Stimulated activated CD8-positive, alpha-beta memory T cell treated with anti-CD3 and anti-CD28 coated beads, Interleukin-12 subunit alpha, Interleukin-12 subunit beta, amount 100 ng/mL, for 24 hours (primary cell): ENCODE results near the gene PBX3.
"Not testable (repeated sequence)": the region's sequence is repeated elsewhere in the genome, so short reads cannot be mapped to it uniquely, and the experiment has no call there.

ENCODE experiments used
- DNase-seq: peaks from one replicate; pipeline ENCODE4 v3.0.0-alpha.2; 2020; ENCODE audit errors: extremely low read depth

PBX3 gene

DNA sequence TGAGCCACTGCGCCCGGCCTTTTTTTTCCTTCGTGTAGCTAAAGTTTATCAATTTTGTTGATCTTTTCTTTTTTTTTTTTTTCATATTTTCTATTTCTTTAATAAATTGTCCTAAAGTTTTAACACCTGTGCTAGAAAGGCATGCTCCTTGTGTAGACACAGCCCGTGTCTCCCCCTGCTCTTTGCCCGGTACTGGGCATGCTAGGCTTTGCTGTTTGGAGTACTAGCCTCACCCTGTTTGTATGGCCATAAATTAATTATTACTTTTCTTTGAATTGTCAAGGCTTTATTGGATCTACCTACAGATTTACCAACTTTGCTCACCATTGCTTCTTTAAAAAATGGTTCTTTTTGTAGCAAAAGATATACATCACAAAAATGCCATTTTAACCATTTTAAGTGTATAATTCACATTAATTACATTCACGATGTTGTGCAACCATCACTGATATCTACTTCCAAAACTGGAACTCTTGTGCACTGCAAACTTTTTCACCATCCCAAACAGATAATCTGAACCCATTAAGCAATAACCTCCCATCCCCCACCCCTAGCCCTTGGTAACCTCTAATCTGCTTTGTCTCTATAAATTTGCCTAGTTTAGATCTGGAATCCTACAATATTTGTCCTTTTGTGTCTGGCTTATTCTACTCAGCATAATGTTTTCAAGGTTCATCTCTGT lies 31.5 kb downstream of the PBX3 start:
- DNase-seq: not testable (repeated sequence)

DNA sequence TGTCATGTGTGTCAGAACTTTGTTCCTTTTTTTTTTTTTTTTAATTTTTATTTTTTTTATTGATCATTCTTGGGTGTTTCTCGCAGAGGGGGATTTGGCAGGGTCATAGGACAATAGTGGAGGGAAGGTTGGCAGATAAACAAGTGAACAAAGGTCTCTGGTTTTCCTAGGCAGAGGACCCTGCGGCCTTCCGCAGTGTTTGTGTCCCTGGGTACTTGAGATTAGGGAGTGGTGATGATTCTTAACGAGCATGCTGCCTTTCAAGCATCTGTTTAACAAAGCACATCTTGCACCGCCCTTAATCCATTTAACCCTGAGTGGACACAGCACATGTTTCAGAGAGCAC lies 32.0 kb downstream of the PBX3 start:
- not testable (repeated sequence) for DNase-seq

DNA sequence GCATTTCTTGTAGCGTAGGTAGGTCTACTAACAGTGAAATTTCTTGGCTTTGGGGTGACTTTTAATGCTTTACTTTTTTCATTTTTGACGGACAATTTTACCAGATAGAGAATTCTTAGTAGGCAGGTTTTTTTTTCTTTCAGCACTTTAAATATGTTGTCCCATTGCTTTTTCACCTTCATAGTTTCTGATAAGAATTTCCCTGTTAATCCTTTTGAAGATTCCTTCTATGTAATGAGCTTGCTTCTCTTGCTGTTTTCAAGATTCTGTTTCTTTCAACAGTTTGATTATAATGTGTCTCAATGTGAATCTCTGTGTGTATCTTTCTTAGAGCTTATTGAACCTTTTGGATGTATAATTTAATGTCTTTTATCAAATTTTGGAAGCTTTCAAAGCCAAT lies 35.5 kb downstream of the PBX3 start:
- no peak for DNase-seq

DNA sequence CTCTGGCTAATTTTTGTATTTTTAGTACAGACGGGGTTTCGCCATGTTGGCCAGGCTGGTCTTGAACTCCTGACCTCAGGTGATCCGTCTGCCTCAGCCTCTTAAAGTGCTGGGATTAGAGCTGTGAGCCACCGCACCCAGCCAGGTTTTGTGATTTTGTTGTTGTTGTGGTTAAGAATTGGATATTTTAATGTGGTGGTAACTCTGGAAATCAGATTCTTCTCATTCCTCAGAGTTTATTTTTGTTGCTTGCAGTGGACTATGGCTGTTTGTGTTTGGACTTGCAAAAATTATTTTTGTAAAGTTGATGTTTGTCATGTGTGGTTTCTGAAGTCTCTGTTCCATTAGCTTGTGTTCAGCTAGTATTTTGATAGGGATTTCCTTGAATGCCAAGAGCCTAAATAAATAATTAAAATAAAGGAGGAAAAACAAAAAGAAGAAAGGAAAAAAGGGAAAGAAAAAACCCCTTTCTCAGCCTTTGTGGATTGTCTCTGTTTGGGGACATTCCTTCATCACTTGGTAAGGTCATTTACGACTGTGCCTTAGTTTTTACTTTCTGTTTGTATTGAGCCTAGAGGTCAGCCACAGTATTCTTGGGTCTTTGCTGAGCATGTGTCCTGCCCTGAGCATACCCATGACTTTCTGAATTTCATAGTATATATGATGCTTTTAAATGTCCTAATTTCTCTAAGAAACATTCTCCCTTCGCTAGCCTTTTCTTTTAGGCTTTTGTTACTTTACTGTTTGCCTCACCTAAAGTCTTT lies 37.3 kb downstream of the PBX3 start:
- DNase-seq: no peak

DNA sequence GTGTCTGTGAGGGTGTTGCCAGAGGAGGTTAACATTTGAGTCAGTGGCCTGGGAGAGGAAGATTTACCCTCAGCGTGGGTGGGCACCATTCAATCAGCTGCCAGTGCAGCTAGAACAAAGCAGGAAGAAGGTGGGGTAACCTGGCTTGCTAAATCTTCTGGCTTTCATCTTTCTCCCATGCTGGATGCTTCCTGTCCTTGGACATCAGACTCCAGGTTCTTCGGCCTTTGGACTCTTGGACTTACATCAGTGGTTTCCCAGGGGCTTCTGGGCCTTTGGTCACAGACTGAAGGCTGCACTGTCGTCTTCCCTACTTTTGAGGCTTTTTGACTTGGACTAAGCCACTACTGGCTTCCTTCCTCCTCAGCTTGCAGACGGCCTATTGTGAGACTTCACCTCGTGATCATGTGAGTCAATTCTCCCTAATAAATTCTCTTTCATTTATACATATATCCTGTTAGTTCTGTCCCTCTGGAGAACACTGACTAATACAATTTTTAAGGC lies 38.1 kb downstream of the PBX3 start:
- no peak for DNase-seq

DNA sequence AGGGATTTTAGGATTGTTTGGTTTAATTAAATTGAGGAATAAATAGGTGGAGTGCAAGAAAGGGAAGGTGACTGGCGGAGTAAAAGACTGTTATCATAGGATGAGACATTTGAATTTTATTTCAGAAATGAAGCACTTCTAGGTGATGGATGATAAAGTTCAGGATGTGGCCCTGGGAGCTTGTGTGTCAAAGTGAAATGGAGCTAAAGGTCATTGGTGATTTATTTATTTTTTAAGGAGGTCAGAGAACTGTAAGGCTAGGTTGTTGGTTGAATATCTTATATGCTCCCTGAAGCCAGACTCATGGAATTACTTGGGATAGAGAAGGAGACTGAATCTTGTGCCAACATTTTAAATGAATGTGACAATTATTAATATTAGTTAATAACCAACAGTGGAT lies 40.5 kb downstream of the PBX3 start:
- no peak for DNase-seq

DNA sequence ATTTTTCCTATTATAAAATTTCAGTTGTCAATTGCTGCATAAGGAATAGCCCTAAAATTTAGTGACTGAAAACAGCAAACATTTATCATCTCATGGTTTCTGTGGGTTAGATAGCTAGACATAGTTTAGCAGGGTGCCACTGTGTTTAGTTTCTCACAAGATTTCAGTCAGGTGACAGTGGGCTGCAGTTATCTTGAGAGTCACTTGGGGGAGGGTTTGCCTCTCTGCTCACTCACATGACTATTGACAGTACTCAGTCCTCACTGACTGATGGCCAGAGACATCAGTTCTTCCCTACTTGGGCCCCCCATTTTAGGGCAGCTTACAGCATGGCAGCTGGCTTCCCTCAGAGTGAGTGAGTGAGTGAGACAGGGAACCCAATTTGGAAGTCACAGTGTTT lies 42.0 kb downstream of the PBX3 start:
- no peak for DNase-seq

DNA sequence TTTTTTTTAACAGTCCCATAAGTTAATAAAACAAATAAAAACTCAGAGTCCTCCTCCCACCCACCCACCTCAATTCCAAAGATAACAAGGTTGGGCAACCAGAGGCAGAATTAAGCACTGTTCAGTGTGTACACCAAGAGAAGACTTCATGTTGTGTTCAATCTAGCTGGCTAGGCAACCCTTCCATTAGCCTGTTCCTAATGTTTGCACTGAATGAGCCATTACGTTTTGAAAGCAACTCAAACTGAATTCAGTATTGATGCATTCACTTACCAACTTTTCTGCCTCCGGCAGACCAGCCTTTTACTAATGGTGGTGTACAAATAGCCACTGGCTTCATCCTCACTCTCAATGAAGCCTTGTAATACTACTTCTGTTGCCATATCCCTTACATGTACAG lies 47.5 kb downstream of the PBX3 start:
- DNase-seq: no peak

DNA sequence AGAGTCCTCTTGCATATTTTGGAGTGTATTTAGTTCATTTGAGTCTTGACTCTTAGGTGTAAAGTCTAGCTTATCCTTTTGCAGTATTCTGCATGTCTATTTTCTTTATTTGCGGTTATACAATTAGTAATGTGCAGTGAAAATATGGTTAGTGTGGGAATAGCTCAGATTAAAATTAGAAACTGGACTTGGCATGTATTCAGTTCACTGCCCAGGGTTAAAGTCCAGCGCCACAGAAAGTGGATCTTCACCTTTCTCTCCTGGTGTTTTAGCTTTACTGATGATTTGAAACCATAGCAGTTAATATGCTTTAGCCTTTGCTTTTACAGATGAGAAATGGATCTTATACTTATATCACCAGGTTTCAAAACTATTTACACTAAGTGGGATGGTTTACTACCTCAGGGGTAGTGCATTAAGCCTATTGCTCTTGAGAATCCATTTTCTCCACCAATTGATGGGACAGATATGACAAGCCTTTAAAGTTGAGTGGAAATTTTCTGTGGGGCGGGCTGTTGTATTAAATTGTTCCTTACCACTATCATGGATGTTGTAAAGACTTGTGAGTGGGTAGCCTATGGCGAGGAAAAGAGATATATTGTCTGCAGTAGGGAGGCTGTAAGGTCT lies 48.9 kb downstream of the PBX3 start:
- no peak for DNase-seq

DNA sequence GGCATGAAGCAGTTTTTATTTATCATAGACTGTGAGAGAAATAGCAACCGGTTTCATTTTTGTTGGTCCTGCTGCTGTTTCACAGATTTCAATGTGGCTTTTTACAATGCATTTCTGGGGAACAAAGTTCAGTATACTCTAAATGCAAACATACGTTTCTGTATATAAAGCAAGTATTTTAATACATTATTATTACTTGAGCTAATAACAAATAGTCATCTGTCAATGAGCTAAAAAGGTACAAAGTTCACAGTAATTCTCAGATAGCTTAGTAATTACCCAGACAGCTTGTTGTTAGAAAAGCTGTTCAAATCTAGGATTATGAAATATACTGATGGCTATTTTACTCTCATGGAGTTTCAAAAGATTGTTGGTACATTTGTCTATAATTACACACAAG lies 50.8 kb downstream of the PBX3 start:
- no peak for DNase-seq

DNA sequence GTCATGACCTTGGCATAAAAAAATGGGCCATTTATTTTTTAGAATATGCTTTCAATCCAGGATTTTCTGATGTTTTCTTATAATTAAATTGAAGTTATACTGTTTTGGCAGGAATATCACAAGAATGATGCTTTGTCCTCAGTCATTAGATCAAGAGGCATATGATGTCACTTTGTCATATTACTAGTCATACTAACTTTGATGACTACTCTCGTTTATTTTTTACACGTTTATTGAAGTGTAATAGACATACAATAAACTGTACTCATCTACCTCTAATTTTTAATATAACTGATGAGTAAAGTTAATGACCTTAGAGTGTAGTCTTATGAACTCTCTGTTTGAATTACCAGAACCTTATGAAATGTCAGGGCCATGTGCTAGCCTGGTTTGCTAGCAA lies 56.4 kb downstream of the PBX3 start:
- DNase-seq: no peak

DNA sequence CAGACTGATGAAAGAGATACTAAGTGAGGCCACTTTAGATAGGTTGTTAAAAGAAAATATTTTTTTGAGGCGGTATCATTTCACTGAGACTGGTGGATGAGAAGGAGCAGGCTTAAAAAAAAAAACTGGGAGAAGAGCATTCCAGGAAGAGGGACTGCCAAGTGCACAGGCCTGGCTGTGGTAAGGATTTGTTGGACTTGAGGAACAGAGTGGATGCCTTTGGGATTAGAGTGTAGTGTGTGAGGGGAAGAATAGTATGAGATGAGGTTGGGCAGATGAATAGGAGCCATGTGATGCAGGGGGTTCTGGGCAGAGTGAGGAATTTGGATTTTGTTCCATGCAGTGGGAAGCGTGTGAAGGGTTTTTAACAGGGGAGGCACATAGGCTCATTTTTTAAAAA lies 57.9 kb downstream of the PBX3 start:
- no peak for DNase-seq

DNA sequence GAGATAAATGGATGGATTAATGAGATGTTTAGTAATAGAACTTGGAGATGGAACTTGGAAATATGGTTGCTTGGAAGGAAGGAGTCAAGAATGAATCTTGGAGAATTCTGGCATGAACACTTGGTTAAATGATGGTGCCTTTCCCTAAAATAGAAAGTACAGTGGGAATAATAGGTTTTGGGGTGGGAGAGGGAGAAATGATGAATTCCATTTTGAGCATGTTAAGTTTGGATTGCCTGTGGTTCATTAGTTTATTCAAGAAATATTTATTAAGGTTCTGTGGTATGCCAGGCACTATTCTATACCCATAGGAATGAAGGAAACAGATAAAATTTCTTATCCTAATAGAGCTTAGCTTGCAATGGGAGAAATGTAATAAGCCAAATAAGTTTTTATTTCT lies 58.4 kb downstream of the PBX3 start:
- no peak for DNase-seq

DNA sequence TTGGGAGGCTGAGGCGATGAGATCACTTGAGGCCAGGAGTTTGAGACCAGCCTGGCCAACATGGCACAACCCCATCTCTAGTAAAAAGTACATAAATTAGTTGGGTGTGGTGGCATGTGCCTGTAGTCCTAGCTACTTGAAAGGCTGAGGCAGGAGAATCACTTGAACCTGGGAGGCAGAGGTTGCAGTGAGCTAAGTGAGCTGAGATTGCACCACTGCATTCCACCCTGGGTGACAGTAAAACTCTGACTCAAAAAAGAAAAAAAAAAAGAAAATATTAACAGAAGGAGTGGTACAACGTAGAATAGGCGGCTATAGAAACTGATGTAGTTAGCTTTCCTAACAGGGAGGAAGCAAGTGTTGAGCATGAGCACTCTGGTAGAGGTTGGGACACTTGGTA lies 59.9 kb downstream of the PBX3 start:
- no peak for DNase-seq

DNA sequence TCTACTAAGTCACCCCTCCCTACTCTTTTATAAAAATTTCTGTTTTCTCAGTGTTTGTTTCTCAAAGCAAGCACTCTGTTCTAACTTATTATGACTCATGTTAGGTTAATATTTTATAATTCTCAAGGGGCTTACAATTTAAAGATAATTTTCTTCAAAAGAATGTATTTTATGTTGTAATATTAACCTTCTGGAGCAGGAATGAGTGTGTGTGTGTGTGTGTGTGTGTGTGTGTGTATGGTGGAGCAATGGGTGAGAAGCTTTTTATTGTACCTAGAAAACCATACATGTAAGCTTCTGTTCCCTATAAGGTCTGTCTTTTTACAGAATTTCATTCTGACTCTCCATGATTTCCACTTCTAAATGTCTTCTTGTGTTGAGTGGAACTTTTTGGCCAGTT lies 63.0 kb downstream of the PBX3 start:
- no peak for DNase-seq

DNA sequence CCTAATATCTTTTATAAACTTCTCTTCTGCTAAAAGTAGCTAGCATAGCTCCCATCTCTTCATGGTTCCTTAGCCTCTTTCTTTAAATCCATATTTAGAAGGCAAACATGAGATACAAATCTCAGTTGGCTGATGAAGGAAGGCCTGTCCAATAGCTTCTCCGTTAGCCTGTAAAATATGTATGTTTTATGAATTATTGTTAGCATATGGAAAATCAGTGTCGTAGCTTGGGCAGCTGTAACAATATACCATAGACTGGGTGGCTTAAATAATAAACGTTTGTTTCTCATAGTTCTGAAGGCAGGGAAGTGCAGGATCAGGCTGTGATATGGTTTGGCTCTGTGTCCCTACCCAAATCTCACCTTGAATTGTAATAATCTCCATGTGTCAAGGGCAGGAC lies 63.8 kb downstream of the PBX3 start:
- no peak for DNase-seq

DNA sequence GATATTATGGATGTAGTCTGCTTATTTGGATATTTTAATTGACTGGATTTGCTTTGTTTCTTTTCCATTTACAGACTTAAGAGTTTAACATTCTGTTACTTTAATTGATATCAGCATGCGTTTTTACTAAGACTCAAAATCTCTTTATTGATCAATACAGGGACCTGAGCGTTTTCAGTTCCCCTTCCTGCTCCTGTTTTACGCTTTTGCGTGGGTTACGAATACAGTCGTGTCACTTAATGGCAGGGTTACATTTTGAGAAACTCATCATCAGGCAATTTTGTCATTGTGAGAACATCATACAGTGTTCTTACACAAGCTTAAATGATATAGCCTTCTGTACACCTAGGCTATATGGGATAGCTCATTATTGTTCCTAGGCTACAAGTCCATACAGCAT lies 65.2 kb downstream of the PBX3 start:
- DNase-seq: no peak

DNA sequence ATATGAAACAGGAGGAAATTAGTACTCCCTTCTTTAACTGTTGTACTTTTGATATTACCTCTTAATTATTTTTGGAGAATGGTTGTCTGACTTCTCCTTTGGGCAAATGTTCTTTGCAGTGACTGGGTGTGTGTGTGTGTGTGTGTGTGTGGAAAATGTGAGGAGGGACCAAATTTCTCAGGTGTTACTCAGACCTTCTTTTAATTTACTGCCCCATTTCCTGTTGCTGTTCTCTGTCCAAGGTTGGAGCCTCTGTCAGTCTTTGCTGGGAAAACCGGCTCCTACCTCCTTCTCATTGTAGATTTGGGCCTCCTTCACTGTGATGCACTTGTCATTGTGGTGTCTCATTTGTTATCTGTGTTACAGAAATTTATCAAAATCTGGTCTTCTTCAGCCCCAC lies 68.4 kb downstream of the PBX3 start:
- no peak for DNase-seq

DNA sequence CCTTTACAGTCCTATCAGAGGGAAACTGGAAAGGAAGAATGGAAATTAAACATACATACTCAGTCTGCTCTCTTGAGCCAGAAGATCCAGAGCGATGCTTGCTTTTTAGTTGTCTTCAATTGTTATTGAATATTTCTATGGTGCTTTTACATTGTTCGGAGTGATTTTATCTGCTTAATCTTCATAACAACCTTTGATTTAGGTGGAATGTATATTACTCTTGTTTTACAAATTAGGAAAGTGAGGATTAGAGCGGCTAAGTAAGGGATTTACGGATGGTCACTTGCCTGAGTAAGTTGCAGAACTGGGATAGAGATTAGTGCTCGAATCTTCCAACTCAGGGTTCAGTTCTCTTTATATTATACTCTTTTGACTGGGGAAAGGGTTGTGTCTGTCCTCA lies 69.1 kb downstream of the PBX3 start:
- DNase-seq: no peak

DNA sequence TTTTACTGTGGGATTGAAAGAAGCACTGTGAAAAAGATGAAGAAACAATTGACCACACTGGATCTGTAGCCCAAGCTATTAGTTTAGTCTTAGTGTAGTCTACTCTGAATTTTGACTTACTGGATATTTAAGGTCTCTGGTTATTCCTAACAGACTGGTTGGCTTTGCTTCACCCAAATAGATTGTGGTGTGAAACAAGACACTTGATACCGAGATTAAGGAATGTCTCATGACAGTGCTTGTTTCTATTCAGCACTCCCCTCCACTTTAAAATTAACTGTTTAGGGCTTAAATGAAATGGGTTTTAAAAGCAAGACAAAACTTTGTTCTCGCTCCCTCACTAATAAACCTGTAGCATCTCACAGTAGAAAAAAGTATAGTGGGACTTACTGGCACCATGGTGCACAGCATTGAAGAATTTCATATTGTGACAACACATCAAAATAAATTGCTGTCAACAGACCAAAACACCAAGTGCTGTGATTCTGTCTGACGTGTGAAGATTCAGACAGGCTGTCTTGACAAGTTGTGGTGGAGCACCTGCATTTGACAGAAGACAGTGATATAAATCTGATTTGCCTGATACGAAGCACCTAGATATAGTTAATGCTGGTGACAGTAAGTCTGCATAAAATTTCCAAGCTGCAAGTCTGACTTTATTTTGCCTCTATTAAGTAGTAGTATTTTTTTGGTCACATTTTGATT lies 73.1 kb downstream of the PBX3 start:
- DNase-seq: no peak

DNA sequence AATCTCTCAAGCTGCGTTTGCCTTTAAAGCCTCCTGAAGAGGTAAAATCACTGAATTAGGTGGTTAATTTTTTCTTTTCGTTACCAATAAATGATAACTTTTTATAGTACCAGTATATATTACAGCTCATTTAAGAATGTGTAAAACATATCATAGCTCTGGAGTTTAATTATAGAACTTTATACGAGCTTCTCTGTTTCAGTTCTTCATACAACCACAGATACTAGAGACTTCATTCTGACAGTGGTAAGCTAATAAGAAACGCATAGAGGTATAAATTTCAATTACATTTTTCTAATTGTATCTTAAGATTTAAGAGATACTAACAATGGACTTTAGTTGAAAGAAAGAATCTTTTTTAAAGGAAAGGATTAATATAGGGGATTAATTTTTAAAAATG lies 73.9 kb downstream of the PBX3 start:
- no peak for DNase-seq

DNA sequence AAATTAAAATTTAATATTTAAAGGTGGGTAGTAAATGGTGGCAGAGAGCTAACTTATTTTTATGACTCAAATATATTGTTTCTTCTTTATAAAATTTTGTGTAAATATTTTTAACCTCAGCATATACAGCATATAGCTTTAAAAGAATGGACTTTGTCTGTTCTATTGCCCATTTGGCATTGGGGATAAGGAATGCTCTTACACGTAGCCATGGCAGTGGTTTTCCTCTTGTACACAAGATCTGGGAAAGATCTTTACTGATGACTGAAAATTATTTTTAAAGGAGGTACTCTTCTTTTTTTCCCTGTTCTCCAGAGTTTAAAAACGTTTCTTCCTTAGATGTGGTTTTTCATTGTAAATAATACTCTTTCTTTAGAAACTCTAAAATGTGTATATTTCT lies 75.0 kb downstream of the PBX3 start:
- no peak for DNase-seq

DNA sequence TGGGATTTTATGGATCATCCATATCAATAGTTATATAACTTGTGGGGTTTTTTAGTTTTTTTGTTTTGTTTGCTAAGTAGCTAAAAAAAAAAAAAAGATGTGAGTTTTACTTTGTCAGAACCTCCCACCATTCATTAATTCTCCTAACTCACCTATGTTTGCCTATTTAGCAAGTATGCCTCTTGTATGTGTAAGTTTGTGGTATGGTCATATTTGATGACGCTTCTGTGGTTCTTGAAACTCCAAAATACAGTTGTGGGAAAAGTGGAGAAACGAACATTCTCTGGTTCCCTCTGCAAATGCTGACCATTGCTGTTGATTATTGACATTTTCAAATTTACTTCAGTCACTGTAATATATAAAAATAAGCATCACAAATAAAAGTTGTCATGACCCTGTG lies 75.7 kb downstream of the PBX3 start:
- no peak for DNase-seq
